GM21447 (cell line): ENCODE results near the gene FAM177B.
"Not testable (repeated sequence)": the region's sequence is repeated elsewhere in the genome, so short reads cannot be mapped to it uniquely, and the experiment has no call there.

Experiments used
- ATAC-seq: cut with Tn5 transposase; IDR thresholded peaks from one replicate; pipeline ENCODE4 v1.9.1; 2021; ENCODE audit not compliant: unreplicated experiment

The FAM177B gene

GRCh38 chr1:222739465-222739864, 2.5 kb downstream of the FAM177B start:
- no peak for ATAC-seq

GRCh38 chr1:222739929-222740328, 2.9 kb downstream of the FAM177B start:
- no peak for ATAC-seq

GRCh38 chr1:222741630-222742457, 4.8 kb downstream of the FAM177B start:
- not testable (repeated sequence) for ATAC-seq

GRCh38 chr1:222749927-222750326, 12.9 kb downstream of the FAM177B start:
- ATAC-seq = no peak

GRCh38 chr1:222750651-222751050, 13.6 kb downstream of the FAM177B start:
- ATAC-seq = peak; percentile 89

GRCh38 chr1:222751255-222751654, 14.3 kb downstream of the FAM177B start:
- no peak for ATAC-seq

GRCh38 chr1:222754366-222755139, 17.6 kb downstream of the FAM177B start:
- ATAC-seq = no peak

GRCh38 chr1:222757646-222758268, 20.8 kb downstream of the FAM177B start:
- no peak for ATAC-seq

- ATAC-seq = no peak
These were observed 22.5 kb downstream of the FAM177B start for GRCh38 chr1:222759451-222760035.

- ATAC-seq = no peak
These were observed 24.1 kb downstream of the FAM177B start for GRCh38 chr1:222761083-222761482.

- not testable (repeated sequence) for ATAC-seq
These were observed 25.2 kb downstream of the FAM177B start for GRCh38 chr1:222762178-222762577.

- ATAC-seq = no peak
These were observed 30.2 kb downstream of the FAM177B start for GRCh38 chr1:222767152-222767571.

- no peak for ATAC-seq
These were observed 31.6 kb downstream of the FAM177B start for GRCh38 chr1:222768592-222768991.

- ATAC-seq = no peak
These were observed 32.2 kb downstream of the FAM177B start for GRCh38 chr1:222769181-222769580.

- no peak for ATAC-seq
These were observed 33.1 kb downstream of the FAM177B start for GRCh38 chr1:222769971-222770620.

GRCh38 chr1:222772996-222773379, 36.0 kb downstream of the FAM177B start:
- peak; percentile 90 for ATAC-seq

- no peak for ATAC-seq
These were observed 40.5 kb downstream of the FAM177B start for GRCh38 chr1:222777463-222777862.

GRCh38 chr1:222777977-222778376, 41.0 kb downstream of the FAM177B start:
- ATAC-seq = no peak

GRCh38 chr1:222781251-222781650, 44.2 kb downstream of the FAM177B start:
- peak; percentile 72 for ATAC-seq

GRCh38 chr1:222783051-222783450, 46.0 kb downstream of the FAM177B start:
- ATAC-seq = no peak

GRCh38 chr1:222784371-222784770, 47.4 kb downstream of the FAM177B start:
- no peak for ATAC-seq
